Fibroblast of skin of right biceps (primary cell): ENCODE data around the gene ULBP3.
"Not testable (repeated sequence)": the region's sequence is repeated elsewhere in the genome, so short reads cannot be mapped to it uniquely, and the experiment has no call there.

Experiments
- DNase-seq: peaks from one replicate; pipeline ENCODE4 v3.0.0-alpha.2; 2013

ULBP3 gene

GRCh38 chr6:150014623-150015280, 54.2 kb downstream of the ULBP3 start:
- not testable (repeated sequence) for DNase-seq

- not testable (repeated sequence) for DNase-seq
Observed at GRCh38 chr6:150013785-150014622, 54.9 kb downstream of the ULBP3 start.

- not testable (repeated sequence) for DNase-seq
Observed at GRCh38 chr6:150012846-150013784, 55.8 kb downstream of the ULBP3 start.
